D721Med (cell line): ENCODE results near the gene CCDC87.

Experiments
- DNase-seq: peaks from one replicate; pipeline ENCODE4 v3.0.0; 2011; ENCODE audit warnings: low spot score; ENCODE audit not compliant: insufficient read length
- FAIRE-seq: peaks from 2 replicates; lab custom pipeline; 2011; peaks lifted over from hg19 to GRCh38; lab: Jason Lieb, UNC
- TF ChIP-seq, protein P1 (sequence below): IDR thresholded peaks from 2 replicates; pipeline ENCODE4 v1.5.1; 2012; ENCODE audit warnings: mild to moderate bottlenecking, control low read depth; ENCODE audit not compliant: insufficient read depth; ENCODE audit errors: missing control alignments

CCDC87 gene

DNA sequence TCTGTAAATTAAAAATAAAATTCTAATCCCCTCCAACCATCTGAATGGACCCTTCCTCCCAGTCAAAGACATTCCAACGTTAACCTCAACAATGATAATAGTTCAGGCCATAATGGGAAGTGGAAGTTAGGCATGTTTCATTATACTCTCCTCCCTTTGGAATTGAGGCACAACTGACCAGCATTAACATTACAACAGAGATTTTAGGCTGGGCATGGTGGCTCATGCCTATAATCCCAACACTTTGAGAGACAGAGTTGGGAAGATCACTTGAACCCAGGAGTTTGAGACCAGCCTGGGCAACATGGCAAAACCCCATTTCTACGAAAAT is 22.0 kb downstream of the CCDC87 start:
- no peak for FAIRE-seq
- no peak for DNase-seq
- TF ChIP-seq, protein P1, sequence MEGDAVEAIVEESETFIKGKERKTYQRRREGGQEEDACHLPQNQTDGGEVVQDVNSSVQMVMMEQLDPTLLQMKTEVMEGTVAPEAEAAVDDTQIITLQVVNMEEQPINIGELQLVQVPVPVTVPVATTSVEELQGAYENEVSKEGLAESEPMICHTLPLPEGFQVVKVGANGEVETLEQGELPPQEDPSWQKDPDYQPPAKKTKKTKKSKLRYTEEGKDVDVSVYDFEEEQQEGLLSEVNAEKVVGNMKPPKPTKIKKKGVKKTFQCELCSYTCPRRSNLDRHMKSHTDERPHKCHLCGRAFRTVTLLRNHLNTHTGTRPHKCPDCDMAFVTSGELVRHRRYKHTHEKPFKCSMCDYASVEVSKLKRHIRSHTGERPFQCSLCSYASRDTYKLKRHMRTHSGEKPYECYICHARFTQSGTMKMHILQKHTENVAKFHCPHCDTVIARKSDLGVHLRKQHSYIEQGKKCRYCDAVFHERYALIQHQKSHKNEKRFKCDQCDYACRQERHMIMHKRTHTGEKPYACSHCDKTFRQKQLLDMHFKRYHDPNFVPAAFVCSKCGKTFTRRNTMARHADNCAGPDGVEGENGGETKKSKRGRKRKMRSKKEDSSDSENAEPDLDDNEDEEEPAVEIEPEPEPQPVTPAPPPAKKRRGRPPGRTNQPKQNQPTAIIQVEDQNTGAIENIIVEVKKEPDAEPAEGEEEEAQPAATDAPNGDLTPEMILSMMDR, result no peak

- TF ChIP-seq, protein P1, result no peak
- DNase-seq, result no peak
- FAIRE-seq, result no peak
Observed at GRCh38 chr11:66570079-66570849, 22.6 kb downstream of the CCDC87 start.

GRCh38 chr11:66569076-66569475 is 23.8 kb downstream of the CCDC87 start:
- no peak for FAIRE-seq
- no peak for DNase-seq
- TF ChIP-seq, protein P1, result no peak

DNA sequence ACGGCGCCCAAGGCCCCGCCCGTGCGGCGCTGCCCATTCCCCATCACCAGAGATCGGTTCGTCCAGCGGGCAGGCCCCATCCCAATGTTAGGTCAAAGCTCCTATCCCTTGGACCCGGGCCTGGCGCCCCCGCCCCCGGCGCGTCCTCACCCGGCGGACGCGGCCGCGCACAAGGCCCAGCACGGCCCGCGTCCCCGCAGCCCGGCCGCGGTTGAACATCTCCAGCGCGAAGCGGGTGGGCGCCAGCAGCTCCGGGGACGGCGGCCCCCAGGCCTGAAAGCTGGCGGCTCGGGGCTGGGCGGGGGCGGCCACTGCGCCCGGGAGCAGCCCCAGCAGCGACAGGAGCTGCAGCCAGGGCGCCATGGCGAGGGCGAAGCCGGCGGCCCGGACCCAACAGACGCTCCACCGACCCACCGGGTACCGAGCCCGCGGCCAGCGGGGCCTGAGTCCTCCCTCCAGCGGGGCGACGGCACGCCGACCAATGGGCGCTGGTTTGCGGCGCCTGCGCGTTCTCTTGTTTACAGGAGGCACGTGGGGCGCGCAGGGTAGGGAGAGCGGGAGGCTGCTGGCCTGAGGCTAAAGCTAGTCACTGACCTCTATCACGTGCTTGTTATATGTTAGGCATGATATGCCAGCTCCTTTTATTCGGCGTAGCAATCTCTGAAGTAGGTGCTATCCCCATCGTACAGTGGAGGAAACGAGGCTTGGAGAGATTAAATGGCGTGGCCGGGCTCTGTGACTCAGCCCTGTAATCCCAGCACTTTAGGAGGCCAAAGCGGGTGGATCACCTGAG is 24.5 kb downstream of the CCDC87 start, which contains the start of gene CTSF:
CTSF (minus strand) TSS at position 483 of the 793 bp plus-strand sequence; CDS start at position 363, 120 bp downstream.
- FAIRE-seq (no peak), DNase-seq (peak; percentile 100)
- TF ChIP-seq, protein P1, result no peak

DNA sequence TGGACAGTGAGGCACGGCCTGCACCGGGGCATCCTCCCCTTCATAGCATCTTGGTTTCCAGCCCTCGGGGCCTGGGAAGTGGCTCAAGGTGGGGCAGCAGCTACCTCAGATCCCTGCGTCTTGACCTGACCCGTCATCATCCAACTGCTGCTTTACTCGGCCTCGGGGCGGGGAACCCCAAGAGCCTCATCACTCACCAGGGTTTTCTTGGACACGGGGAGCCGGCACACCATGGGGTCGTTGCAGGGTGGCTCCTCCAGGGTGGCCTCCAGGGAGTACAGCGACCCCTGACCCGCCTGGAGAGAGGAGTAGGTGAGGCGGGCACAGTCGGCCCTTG is 25.1 kb downstream of the CCDC87 start:
- DNase-seq, result no peak
- TF ChIP-seq, protein P1, result no peak
- no peak for FAIRE-seq

DNA sequence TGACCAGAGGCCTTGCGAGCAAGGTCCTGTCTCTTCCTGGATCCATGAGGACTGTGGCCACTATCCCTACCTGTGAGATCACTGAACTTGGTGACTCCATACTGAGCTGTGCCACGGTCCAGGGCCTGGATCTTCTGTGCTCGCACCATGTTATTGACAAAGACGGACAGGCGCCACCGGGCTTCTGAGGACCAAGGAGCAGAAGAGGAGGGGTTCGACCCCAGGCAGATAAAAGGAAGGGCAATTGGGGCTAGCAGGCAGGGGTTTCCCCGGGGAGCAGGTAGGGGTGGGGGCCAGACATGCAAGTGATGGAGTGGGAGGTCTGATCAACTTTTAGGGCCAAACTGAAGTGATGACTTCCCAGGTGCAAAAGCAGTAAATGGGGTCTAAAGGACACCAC is 26.6 kb downstream of the CCDC87 start:
- TF ChIP-seq, protein P1, result no peak
- no peak for DNase-seq
- no peak for FAIRE-seq

- FAIRE-seq, result no peak
- TF ChIP-seq, protein P1, result no peak
- no peak for DNase-seq
Observed at GRCh38 chr11:66564984-66565383, 27.9 kb downstream of the CCDC87 start.
